ENCODE results near the gene CHM. TPM values are rescaled to one million over a fixed set of nuclear protein-coding genes. Genes with fewer than 3 reads are reported as not detected.
A peak's percentile ranks its signal among the peaks of the same experiment; 100 is the strongest.

Gene CHM
- total RNA-seq, 4 donors from 2014 or later: 7.0 to 13.4 (median 12.7) TPM

DNA sequence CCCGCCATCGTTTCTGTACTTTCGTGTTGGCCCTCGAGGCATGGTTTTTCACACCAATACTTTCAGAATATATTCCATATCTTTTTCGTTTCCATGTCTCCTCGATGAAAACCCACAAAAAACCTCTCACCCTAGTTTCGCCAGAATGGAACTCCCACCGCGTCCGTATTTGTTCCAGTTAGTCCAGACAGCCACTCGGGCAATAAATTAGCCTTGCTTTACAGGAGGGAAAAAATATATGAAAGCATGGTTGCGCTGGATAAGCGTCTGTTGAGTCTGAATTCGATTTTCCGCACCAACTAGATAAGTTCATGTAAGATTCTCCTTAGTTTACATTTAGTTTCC is 550 bp upstream of the CHM start:
- TF ChIP-seq, protein P1, sequence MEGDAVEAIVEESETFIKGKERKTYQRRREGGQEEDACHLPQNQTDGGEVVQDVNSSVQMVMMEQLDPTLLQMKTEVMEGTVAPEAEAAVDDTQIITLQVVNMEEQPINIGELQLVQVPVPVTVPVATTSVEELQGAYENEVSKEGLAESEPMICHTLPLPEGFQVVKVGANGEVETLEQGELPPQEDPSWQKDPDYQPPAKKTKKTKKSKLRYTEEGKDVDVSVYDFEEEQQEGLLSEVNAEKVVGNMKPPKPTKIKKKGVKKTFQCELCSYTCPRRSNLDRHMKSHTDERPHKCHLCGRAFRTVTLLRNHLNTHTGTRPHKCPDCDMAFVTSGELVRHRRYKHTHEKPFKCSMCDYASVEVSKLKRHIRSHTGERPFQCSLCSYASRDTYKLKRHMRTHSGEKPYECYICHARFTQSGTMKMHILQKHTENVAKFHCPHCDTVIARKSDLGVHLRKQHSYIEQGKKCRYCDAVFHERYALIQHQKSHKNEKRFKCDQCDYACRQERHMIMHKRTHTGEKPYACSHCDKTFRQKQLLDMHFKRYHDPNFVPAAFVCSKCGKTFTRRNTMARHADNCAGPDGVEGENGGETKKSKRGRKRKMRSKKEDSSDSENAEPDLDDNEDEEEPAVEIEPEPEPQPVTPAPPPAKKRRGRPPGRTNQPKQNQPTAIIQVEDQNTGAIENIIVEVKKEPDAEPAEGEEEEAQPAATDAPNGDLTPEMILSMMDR (IDR thresholded peaks at IDR 0.05): no peak
- TF ChIP-seq POLR2A (IDR thresholded peaks at IDR 0.05): no peak
- no peaks in the 10 kb centered on the region for H3K27me3 ChIP-seq
- no peaks in the 10 kb centered on the region for H3K36me3 ChIP-seq
- intact Hi-C loops (cut with DNase I): no loop called here
- DNase-seq: no peak
- 22 to 48% methylated on average over 15 of the region's 15 CpGs for WGBS, 2 donors
- H3K4me1 ChIP-seq: peaks cover 0 to 9% (median 0%) of the 10 kb centered on the region in 3 donors
- H3K27ac ChIP-seq: peak overlapping the region in 3 of 4 donors; percentile 84 to 91 (median 87)
- H3K4me3 ChIP-seq: peak overlapping the region; percentile 44 to 72 (median 56)
- no peaks in the 10 kb centered on the region for H3K9me3 ChIP-seq

DNA sequence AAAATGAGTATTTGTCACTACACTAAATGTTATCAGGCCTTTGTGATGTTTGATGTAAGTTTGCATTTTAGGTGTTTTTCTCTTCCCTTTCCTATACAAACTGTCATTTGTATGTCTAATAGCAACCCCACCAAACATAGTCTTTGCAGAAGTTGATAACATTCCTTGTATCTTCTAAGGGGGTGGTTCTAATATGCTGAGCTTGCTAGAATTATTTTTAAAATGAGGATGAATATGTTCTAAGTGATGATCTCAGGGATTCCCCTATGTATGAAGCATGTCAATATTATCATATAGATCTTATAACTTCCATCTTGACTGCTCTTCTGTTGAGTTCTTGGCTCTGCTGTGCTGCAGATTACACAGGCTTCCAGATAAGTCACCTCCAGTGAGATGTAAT is 3.1 kb downstream of the CHM start:
- H3K27ac ChIP-seq: no peak overlapping the region
- no peaks in the 10 kb centered on the region for H3K27me3 ChIP-seq
- H3K4me1 ChIP-seq: peaks cover 0 to 9% (median 0%) of the 10 kb centered on the region in 3 donors
- no peaks in the 10 kb centered on the region for H3K9me3 ChIP-seq
- TF ChIP-seq, protein P1 (IDR thresholded peaks at IDR 0.05): no peak
- no peak for TF ChIP-seq POLR2A (IDR thresholded peaks at IDR 0.05)
- DNase-seq: no peak
- no peak overlapping the region for H3K4me3 ChIP-seq
- intact Hi-C loops (cut with DNase I): no loop called here
- no peaks in the 10 kb centered on the region for H3K36me3 ChIP-seq

DNA sequence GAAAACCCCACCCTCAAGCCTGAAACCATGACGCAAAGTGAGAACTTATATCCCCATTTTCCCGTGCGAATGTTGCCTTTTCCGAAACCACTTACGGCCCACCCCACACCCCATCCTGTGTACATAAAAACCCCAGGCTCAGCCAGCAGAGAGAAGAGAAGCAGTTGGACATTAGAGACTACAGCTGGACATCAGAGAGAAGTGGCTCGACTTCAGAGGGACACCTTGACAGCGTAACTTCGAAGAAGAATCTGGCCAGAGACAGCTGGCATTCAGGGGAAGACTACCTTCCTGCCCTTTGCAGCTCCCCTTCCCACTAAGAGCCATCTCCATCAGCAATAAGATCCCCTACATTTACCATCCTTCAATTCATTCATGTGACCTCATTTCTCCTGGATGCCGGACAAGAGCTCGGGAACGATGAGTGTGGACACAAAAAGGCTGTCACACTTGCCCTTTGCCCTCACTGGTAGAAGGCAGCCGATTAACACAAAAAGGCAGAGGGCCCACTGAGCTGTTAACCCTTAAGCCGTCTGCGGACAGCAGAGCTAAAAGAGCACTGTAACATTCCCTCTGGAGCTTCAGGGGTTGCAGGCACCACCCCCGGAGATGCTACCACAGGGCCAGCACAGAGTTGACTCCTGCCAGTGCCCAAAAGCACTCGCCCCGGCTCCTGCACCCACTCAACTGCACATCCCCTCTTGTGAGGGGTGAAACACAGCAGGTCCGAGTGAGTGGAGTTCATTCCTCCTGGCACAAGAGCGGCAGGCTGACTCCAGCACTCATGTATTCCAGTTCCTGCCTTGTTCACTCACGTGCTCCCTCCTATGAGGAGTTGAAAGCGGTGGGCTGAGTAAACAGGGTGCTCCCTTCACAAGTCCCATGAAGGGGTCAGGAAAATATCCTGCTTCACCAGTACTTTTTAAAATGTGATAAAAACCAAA is 7.5 kb downstream of the CHM start:
- 77 to 79% methylated on average over 6 to 12 of the region's 21 CpGs for WGBS, 2 donors
- Histone ChIP-seq H3K4me3 (no peak overlapping the region), H3K27ac (no peak overlapping the region), H3K36me3 (no peaks in the 10 kb centered on the region), H3K27me3 (no peaks in the 10 kb centered on the region), H3K9me3 (no peaks in the 10 kb centered on the region), H3K4me1 (no peaks in the 10 kb centered on the region)
- DNase-seq: no peak
- intact Hi-C loops (cut with DNase I): no loop called here
- no peak for TF ChIP-seq POLR2A (IDR thresholded peaks at IDR 0.05)
- TF ChIP-seq, protein P1 (IDR thresholded peaks at IDR 0.05): no peak

DNA sequence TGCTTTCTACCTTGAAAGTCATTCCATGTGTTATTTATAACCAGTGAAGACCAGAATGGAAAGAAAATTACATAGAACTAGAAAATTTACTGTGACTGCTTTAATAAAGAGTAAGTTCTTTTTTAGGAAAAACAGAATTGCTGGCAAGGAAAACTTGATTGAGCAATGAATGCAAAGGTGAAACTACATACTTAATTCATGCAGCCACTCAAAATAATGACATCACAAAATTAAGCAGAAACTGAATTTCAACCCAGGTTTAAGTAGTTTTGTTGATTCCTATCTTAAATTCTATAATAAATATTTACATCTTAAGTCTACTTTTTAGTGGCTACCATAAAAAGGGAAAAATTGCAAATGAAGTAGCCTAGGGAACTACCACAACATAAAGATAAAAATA is 14.0 kb downstream of the CHM start:
- DNase-seq: no peak
- TF ChIP-seq, protein P1 (IDR thresholded peaks at IDR 0.05): no peak
- no peak for TF ChIP-seq POLR2A (IDR thresholded peaks at IDR 0.05)
- H3K27me3 ChIP-seq: no peaks in the 10 kb centered on the region
- H3K9me3 ChIP-seq: no peaks in the 10 kb centered on the region
- H3K27ac ChIP-seq: no peak overlapping the region
- no peak overlapping the region for H3K4me3 ChIP-seq
- intact Hi-C loops (cut with DNase I): no loop called here
- H3K4me1 ChIP-seq: no peaks in the 10 kb centered on the region
- H3K36me3 ChIP-seq: no peaks in the 10 kb centered on the region

DNA sequence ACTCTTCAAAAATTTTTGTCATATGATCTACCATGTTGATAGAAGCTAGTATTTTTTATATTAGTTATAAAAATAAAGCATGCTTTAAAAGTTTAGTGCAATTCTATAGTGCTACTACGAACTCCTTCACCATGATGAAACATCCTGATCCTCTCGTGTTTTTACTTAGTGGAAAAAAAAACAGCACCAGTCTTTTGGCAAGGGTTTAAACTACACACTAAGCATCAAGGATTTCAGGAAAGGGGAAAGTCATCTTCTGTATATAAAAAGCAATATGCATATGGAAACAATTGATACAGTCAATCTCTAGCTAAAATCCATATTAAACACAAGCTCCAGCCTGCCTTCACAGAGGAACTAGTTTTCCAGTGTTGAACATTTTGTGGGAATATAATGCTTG is 18.7 kb downstream of the CHM start:
- Histone ChIP-seq H3K4me1 (no peaks in the 10 kb centered on the region), H3K27ac (no peak overlapping the region), H3K27me3 (no peaks in the 10 kb centered on the region), H3K9me3 (no peaks in the 10 kb centered on the region), H3K4me3 (no peak overlapping the region), H3K36me3 (peaks cover 0 to 16% (median 0%) of the 10 kb centered on the region in 3 donors)
- DNase-seq: no peak
- TF ChIP-seq, protein P1 (IDR thresholded peaks at IDR 0.05): no peak
- TF ChIP-seq POLR2A (IDR thresholded peaks at IDR 0.05): no peak
- intact Hi-C loops (cut with DNase I): no loop called here
- WGBS, 2 donors: 38 to 66% methylated on average over 2 of the region's 2 CpGs

Measured in esophagus squamous epithelium (tissue), 5 donors.